Heart right ventricle (tissue), 16 donors: ENCODE measurements around the gene TMC3. TPM values are rescaled to one million over a fixed set of nuclear protein-coding genes. Genes with fewer than 3 reads are reported as not detected.

Experiments
- ATAC-seq, 8 donors: fragments of 200-7000 bp; cut with Tn5 transposase; one replicate each; pipeline ENCODE4 v1.9.1; 2020; ENCODE audit warnings: mild to moderate bottlenecking in 8 of 8, moderate library complexity in 8 of 8, moderate number of reproducible peaks in 1 of 8
- DNase-seq, 2 donors: peaks; one replicate each; pipeline ENCODE4 v3.0.0-alpha.2; 2020
- H3K27ac ChIP-seq, 10 donors: fragments of 200-600 bp; sonication (generic) in 2 of 10; one replicate each; pipeline versions ENCODE4 v1.5.0 to v1.8.0; 2020 to 2022; ENCODE audit warnings: mild to moderate bottlenecking in 3 of 10
- H3K27me3 ChIP-seq, 7 donors: fragments of 200-600 bp; one replicate each; pipeline ENCODE4 v1.8.0; 2021 to 2022; ENCODE audit warnings: mild to moderate bottlenecking in 2 of 7
- H3K36me3 ChIP-seq, 9 donors: fragments of 200-600 bp; sonication (generic) in 1 of 9; one replicate each; pipeline versions ENCODE4 v1.5.0 to v1.8.0; 2020 to 2022; ENCODE audit warnings: mild to moderate bottlenecking in 2 of 9
- H3K4me1 ChIP-seq, 9 donors: fragments of 200-600 bp; sonication (generic) in 1 of 9; one replicate each; pipeline versions ENCODE4 v1.5.0 to v1.8.0; 2020 to 2022; ENCODE audit warnings: mild to moderate bottlenecking in 4 of 9
- H3K4me3 ChIP-seq, 10 donors: fragments of 200-600 bp; sonication (generic) in 2 of 10; one replicate each; pipeline versions ENCODE4 v1.5.0 to v1.8.0; 2020 to 2022; ENCODE audit warnings: mild to moderate bottlenecking in 7 of 10, moderate library complexity in 2 of 10
- H3K9me3 ChIP-seq, 11 donors: fragments of 200-600 bp in 10 of 11; sonication (generic) in 2 of 11; one replicate each; pipeline versions ENCODE4 v1.5.0 to v1.8.0; 2013 to 2022; ENCODE audit warnings: mild to moderate bottlenecking in 2 of 11, control low read depth in 1 of 11, moderate library complexity in 1 of 11
- CTCF ChIP-seq, 9 donors: fragments of 200-600 bp; sonication (generic) in 2 of 9; IDR thresholded peaks; one replicate each; pipeline versions ENCODE4 v1.5.0 to v1.8.0; 2021 to 2022; ENCODE audit warnings: antibody characterized with exemption in 9 of 9, mild to moderate bottlenecking in 5 of 9, moderate library complexity in 1 of 9
- WGBS, 2 donors: extraction: QIAGEN DNeasy Blood & Tissue Kit; methylation state at CpG; one replicate each; pipeline ENCODE4 v1.1.7; 2013; ENCODE audit warnings: inconsistent platforms in 1 of 2; 5-methylcytosine and 5-hydroxymethylcytosine counted together
- intact Hi-C, 10 donors: fragments of 100-400 bp; cut with DNase I; formaldehyde crosslinking; loops; one replicate each; pipeline versions ENCODE4 v1.11.1 to v1.14.2; 2022
- polyA plus RNA-seq, 2 donors: library from polyadenylated mRNA; stranded (reverse); fragments of 200-250 nt; gene quantifications; one replicate each; pipeline ENCODE4 v1.2.3, GENCODE V29; 2013
- total RNA-seq, 10 donors: library from RNA; stranded (reverse); fragmentation: NEBNext Ultra II Directional in 3 of 10; extraction: Animal tissue kit (Norgen Biotek cat#: 25700) in 3 of 10; gene quantifications; one replicate each; pipeline versions ENCODE4 v1.2.1 to v1.2.4, GENCODE V29; 2021 to 2023
- donor health status: Arrhythmogenic right ventricular cardiomyopathy.
- donor health status: ischemic (EF 13 %, LVEDD 7.1; RV severe dilation, severe dysfunction).
- donor health status: healthy with polysubstance abuse.
- donor health status: DM: no; HTN: yes; CAD: no.
- donor health status: DM: no; HTN: no; CAD: no.
- donor health status: ischemic (EF 25% LVEDD 6.9; RV normal size, moderate dysfunction).
- donor health status: ischemic (EF 25% LVEDD 5.7; RV mildly dilated, moderate dysfunction).
- donor health status: healthy.
- donor health status: DM: yes; HTN: yes; CAD: no.
- donor health status: Ischemic cardiomyopathy.
- donor health status: ischemic (EF 35%, LVEDD 5.7; RV mildly dilated, moderate dysfunction).
- donor health status: nonischemic (EF 11% LVEDD 7.7; RV severe dilation, severe dysfunction).
- donor health status: DM: yes; HTN: yes; CAD: no.
- donor health status: PGD.
- donor health status: ischemic (EF 29% LVEDD 5.4; RV normal size, mild dysfunction).
- donor health status: nonischemic (EF 23%, LVEDD 6.1; RV moderate dilation, normal function).

The TMC3 gene
- total and polyA plus RNA-seq, 12 donors: under 0.01 TPM; not detected in 11

DNA sequence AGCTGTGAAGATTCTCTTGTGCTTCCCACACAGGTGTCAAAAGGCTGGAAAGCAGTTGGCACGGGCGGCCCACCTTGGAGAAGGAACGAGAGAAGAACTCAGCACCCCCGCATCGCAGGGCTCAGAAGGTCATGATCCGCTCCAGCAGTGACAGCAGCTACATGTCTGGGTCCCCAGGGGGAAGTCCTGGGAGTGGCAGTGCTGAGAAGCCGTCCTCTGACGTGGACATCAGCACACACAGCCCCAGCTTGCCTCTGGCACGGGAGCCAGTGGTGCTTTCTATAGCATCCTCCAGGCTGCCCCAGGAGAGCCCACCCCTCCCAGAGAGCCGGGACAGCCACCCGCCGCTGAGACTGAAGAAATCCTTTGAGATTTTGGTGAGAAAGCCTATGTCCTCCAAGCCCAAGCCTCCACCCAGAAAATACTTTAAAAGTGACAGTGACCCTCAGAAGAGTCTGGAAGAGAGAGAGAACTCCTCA is 81.5 kb downstream of the TMC3 start:
- Histone ChIP-seq H3K27me3 (no peaks in the 10 kb centered on the region), H3K4me3 (peak overlapping the region in 1 of 10 donors; percentile 34), H3K27ac (peak overlapping the region in 1 of 10 donors; percentile 92), H3K36me3 (peaks cover 0 to 31% (median 0%) of the 10 kb centered on the region in 9 donors), H3K4me1 (peaks cover 6 to 64% (median 32%) of the 10 kb centered on the region in 9 donors), H3K9me3 (no peaks in the 10 kb centered on the region)
- no peak for DNase-seq
- peak in 3 of 8 donors; percentile 21 to 30 (median 27) for ATAC-seq
- 74 to 79% methylated on average over 12 of the region's 12 CpGs for WGBS, 2 donors
- TF ChIP-seq CTCF (IDR thresholded peaks at IDR 0.05): no peak
- intact Hi-C loops: loop anchor here in 2 of 10 donors (5.0 kb wide), 2 partner anchors 45 to 95 kb away; no protein-coding TSS in a partner anchor

GRCh38 chr15:81291916-81292522 is 82.0 kb downstream of the TMC3 start:
- H3K27me3 ChIP-seq: no peaks in the 10 kb centered on the region
- intact Hi-C loops: loop anchor here in 2 of 10 donors (5.0 kb wide), 2 partner anchors 45 to 95 kb away; no protein-coding TSS in a partner anchor
- WGBS, 2 donors: 73 to 79% methylated on average over 5 of the region's 5 CpGs
- no peaks in the 10 kb centered on the region for H3K9me3 ChIP-seq
- peak overlapping the region in 1 of 10 donors; percentile 92 for H3K27ac ChIP-seq
- H3K4me3 ChIP-seq: peak overlapping the region in 1 of 10 donors; percentile 34
- peaks cover 0 to 33% (median 0%) of the 10 kb centered on the region in 9 donors for H3K36me3 ChIP-seq
- no peak for ATAC-seq
- no peak for TF ChIP-seq CTCF (IDR thresholded peaks at IDR 0.05)
- H3K4me1 ChIP-seq: peaks cover 6 to 64% (median 31%) of the 10 kb centered on the region in 9 donors
- DNase-seq: no peak

DNA sequence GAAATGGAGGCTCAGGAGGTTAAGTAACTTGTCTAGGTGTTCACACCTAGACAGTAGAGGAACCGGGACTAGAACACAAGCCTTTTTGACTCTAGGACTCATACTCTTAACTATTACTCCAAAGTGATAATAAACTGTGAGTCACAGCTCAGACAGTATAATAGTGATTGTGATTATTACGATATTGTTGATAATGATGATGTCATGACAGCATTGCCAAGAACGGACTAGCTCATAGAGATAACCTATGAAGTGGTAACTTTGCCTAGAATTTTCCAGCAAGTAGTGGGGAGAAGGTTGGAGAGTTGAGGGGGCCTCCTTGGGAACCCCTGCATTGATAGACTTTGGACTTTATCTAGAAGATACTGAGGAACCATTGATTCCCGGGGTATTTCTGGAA is 84.1 kb downstream of the TMC3 start:
- no peak for ATAC-seq
- no peak overlapping the region for H3K27ac ChIP-seq
- intact Hi-C loops: loop anchor here in 3 of 10 donors (5.0 to 10.0 kb wide), 3 partner anchors 45 to 97 kb away; no protein-coding TSS in a partner anchor
- H3K9me3 ChIP-seq: no peaks in the 10 kb centered on the region
- DNase-seq: no peak
- TF ChIP-seq CTCF (IDR thresholded peaks at IDR 0.05): no peak
- WGBS, 2 donors: 82 to 83% methylated on average over 4 of the region's 4 CpGs
- peaks cover 0 to 53% (median 0%) of the 10 kb centered on the region in 9 donors for H3K36me3 ChIP-seq
- no peak overlapping the region for H3K4me3 ChIP-seq
- H3K27me3 ChIP-seq: no peaks in the 10 kb centered on the region
- H3K4me1 ChIP-seq: peaks cover 0 to 64% (median 10%) of the 10 kb centered on the region in 9 donors

GRCh38 chr15:81288616-81289015 is 85.4 kb downstream of the TMC3 start:
- no peak for DNase-seq
- TF ChIP-seq CTCF (IDR thresholded peaks at IDR 0.05): no peak
- no peaks in the 10 kb centered on the region for H3K9me3 ChIP-seq
- no peak overlapping the region for H3K4me3 ChIP-seq
- intact Hi-C loops: loop anchor here in 1 of 10 donors (10.0 kb wide), 1 partner anchor 46 kb away; no protein-coding TSS in a partner anchor
- H3K27ac ChIP-seq: no peak overlapping the region
- 82 to 88% methylated on average over 8 of the region's 8 CpGs for WGBS, 2 donors
- peaks cover 0 to 53% (median 0%) of the 10 kb centered on the region in 9 donors for H3K36me3 ChIP-seq
- peaks cover 0 to 60% (median 4%) of the 10 kb centered on the region in 9 donors for H3K4me1 ChIP-seq
- H3K27me3 ChIP-seq: no peaks in the 10 kb centered on the region
- ATAC-seq: no peak
